ENCODE results near the gene PRICKLE4. TPM values are rescaled to one million over a fixed set of nuclear protein-coding genes. Genes with fewer than 3 reads are reported as not detected.
A peak's percentile ranks its signal among the peaks of the same experiment; 100 is the strongest.

The PRICKLE4 gene
- total and polyA plus RNA-seq, 2 of the 13 experiments (the other 11 are each of a cell fraction or from before 2014, with no cell fraction given): 0.92 to 1.2 TPM

- no peak for TF ChIP-seq FOSL1 (CRISPR knock-in tag; IDR thresholded peaks at IDR 0.05; ENCODE audit: borderline replicate concordance)
- TF ChIP-seq HES4 (CRISPR knock-in tag; IDR thresholded peaks at IDR 0.05; ENCODE audit: borderline replicate concordance): no peak
- no peak for TF ChIP-seq KIAA2018 (CRISPR knock-in tag; IDR thresholded peaks at IDR 0.05; ENCODE audit: borderline replicate concordance)
- TF ChIP-seq ZNF430 (CRISPR knock-in tag; IDR thresholded peaks at IDR 0.05): peak; percentile 77
- no peak for TF ChIP-seq ZNF512 (CRISPR knock-in tag; IDR thresholded peaks at IDR 0.05)
- no peak for TF ChIP-seq ZNF558 (CRISPR knock-in tag; IDR thresholded peaks at IDR 0.05; ENCODE audit: borderline replicate concordance)
- no peak for TF ChIP-seq ZNF282 (IDR thresholded peaks at IDR 0.05; ENCODE audit: partially characterized antibody)
- TF ChIP-seq ZNF614 (CRISPR knock-in tag; IDR thresholded peaks at IDR 0.05; ENCODE audit: borderline replicate concordance): peak; percentile 89; the same call in 1 of the 2 replicates
- 0 out of 2 replicates have a peak, but pooled peaks have one; percentile 21 for TF ChIP-seq MZF1 (CRISPR knock-in tag; IDR thresholded peaks at IDR 0.05; ENCODE audit: borderline replicate concordance)
- TF ChIP-seq ZNF703 (CRISPR knock-in tag; IDR thresholded peaks at IDR 0.05; ENCODE audit: borderline replicate concordance): no peak
- TF ChIP-seq CERS6 (CRISPR knock-in tag; IDR thresholded peaks at IDR 0.05): no peak
- peak; percentile 73 for TF ChIP-seq PPARG (CRISPR knock-in tag; conservative IDR thresholded peaks at IDR 0.05)
- TF ChIP-seq ZSCAN25 (CRISPR knock-in tag; IDR thresholded peaks at IDR 0.05): peak; percentile 83; the same call in 1 of the 2 replicates
- peak; percentile 74 for TF ChIP-seq ELF1 (CRISPR knock-in tag; IDR thresholded peaks at IDR 0.05)
- no peak for TF ChIP-seq SOX13 (IDR thresholded peaks at IDR 0.05)
- TF ChIP-seq SOX13 (CRISPR knock-in tag; conservative IDR thresholded peaks at IDR 0.05 in 1 of 2, IDR thresholded peaks at IDR 0.05 in 1 of 2): peak in 1 of 2 experiments; percentile 64; a peak in 2 of 4 replicates
- TF ChIP-seq ZMAT3 (CRISPR knock-in tag; conservative IDR thresholded peaks at IDR 0.05): peak; percentile 70; the same call in 1 of the 2 replicates
- peak; percentile 83 for TF ChIP-seq HNRNPLL (IDR thresholded peaks at IDR 0.05; ENCODE audit: low read depth, low read length, poor library complexity, severe bottlenecking)
- peak; percentile 96 for TF ChIP-seq THAP11 (CRISPR knock-in tag; IDR thresholded peaks at IDR 0.05)
Observed at GRCh38 chr6:41779788-41780550, 613 bp upstream of the PRICKLE4 start, which contains the start of gene FRS3 (continued).

All from HepG2 (cell line).